PC-9 (cell line): Measurements from ENCODE around the gene MTERF4.

Experiments used
- EZH2 ChIP-seq: fragments of 200-600 bp; sonication (generic); IDR thresholded peaks from 2 replicates; pipeline ENCODE4 v1.8.0; 2017; ENCODE audit warnings: antibody characterized with exemption, low read depth
- TF ChIP-seq, protein P1 (sequence below): fragments of 200-600 bp; sonication (generic); conservative IDR thresholded peaks from 2 replicates; pipeline ENCODE4 v1.6.1; 2017; ENCODE audit warnings: mixed run types, antibody characterized with exemption, mild to moderate bottlenecking, moderate library complexity

DNA sequence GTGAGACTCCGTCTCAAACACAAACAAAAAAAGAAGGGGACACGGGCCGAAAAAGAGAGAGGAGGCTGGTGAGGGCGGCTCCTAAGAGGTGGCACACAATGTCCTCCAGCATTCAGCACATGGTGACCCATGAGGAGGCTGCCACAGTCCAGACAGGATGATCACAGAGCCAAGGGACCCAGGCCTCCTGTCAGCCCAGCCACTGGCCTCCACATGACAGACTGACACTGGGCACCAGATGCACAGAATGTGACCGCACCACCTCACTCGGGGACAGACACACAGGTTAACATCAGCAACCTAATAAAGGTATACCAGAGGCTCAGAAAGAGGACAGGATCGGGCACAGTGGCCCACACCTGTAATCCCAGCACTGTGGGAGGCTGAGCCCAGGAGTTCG, 26.2 kb upstream of the MTERF4 start:
- TF ChIP-seq, protein P1, sequence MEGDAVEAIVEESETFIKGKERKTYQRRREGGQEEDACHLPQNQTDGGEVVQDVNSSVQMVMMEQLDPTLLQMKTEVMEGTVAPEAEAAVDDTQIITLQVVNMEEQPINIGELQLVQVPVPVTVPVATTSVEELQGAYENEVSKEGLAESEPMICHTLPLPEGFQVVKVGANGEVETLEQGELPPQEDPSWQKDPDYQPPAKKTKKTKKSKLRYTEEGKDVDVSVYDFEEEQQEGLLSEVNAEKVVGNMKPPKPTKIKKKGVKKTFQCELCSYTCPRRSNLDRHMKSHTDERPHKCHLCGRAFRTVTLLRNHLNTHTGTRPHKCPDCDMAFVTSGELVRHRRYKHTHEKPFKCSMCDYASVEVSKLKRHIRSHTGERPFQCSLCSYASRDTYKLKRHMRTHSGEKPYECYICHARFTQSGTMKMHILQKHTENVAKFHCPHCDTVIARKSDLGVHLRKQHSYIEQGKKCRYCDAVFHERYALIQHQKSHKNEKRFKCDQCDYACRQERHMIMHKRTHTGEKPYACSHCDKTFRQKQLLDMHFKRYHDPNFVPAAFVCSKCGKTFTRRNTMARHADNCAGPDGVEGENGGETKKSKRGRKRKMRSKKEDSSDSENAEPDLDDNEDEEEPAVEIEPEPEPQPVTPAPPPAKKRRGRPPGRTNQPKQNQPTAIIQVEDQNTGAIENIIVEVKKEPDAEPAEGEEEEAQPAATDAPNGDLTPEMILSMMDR: no peak
- TF ChIP-seq EZH2: no peak
